ENCODE measurements around the gene BLVRB. TPM values are rescaled to one million over a fixed set of nuclear protein-coding genes. Genes with fewer than 3 reads are reported as not detected.

The BLVRB gene
- total and polyA plus RNA-seq, 2 donors (not counting 3 experiments of a cell fraction or from before 2014, with no cell fraction given) = 30.8 to 113 TPM

DNA sequence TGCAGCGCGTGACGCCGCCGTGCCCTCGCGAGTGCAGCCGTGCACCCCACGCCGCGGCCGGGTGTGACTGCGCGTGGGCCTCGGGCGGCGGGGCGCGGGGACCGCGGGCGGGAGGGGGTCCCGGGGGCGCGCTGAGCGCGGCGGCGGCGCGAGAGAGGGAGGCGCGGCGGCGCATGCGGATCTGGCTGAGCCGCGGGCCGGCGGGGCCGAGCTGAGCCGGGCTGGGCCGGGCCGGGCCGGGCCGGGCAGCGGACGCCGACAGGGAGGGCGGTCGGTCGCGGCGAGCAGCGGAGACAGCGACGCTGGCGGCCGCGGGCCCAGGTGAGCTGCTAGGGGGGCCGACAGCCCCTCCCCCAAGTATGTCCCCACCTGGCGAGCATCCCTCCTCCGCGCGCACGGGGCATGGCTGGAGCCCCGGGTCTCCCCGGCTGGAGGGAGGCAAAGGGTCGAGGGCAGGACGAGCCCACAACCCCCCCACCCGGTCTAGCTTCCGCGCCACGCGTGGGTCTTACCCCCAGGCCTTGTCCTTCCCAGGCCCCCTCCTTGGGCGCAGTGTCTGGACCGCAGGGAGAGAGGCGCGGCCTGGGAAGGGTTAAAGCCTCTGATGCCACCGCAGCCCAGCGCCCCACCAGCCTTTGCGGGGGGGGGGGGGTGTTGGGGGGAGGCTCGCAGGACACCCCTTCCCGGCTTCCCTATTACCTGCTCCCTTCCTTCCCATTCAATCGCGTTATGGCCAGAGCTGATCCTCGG is 1.6 kb upstream of the BLVRB start, which contains the start of gene SPTBN4:
Gene SPTBN4, plus strand, starts transcription at position 17 of the 750 bp plus-strand sequence. CDS start 5,621 bp downstream, outside the sequence.
- POLR2A ChIA-PET = no interaction called here
- no peaks in the 10 kb centered on the region for H3K9me1 ChIP-seq (replicated peaks; ENCODE audit: control insufficient read depth, extremely low read depth, insufficient read depth, low read length)
- no peaks in the 10 kb centered on the region for H4K20me1 ChIP-seq (replicated peaks; ENCODE audit: control insufficient read depth, extremely low read depth, insufficient read depth, low read length)
- H3K4me3 ChIP-seq (replicated peaks in 1 of 3; ENCODE audit: insufficient read depth in 1 of 3, low read depth in 1 of 3, low read length in 3 of 3) = peak within 1 kb of the TSS in 1 of 3 experiments; percentile 14
- H3K4me1 ChIP-seq (ENCODE audit: control insufficient read depth, extremely low read depth, insufficient read depth, low read length) = peaks cover 14% of the 10 kb centered on the region
- TF ChIP-seq EZH2 (IDR thresholded peaks at IDR 0.05; ENCODE audit: borderline replicate concordance, low read depth, low read length, severe bottlenecking) (peak; percentile 67), MAX (IDR thresholded peaks at IDR 0.05; ENCODE audit: insufficient read depth, insufficient read length) (no peak)
- no TSS peak for BruUV-seq (replicated peaks)
- H3K4me2 ChIP-seq (ENCODE audit: insufficient read depth, low read length) = peak within 1 kb of the TSS; percentile 22
- H3K36me3 ChIP-seq (ENCODE audit: control insufficient read depth in 2 of 2, extremely low read depth in 1 of 2, insufficient read depth in 2 of 2, low read length in 2 of 2) = no peaks in the 10 kb centered on the region
- CTCF ChIA-PET = interaction anchor here (0.7 to 4.4 kb wide), 2 partner anchors 47 to 167 kb away, joined by 3 to 43 read pairs; no protein-coding TSS in a partner anchor
- no peak within 1 kb of the TSS for H3K27ac ChIP-seq (ENCODE audit: insufficient read depth, low read depth, low read length)
- H3K79me2 ChIP-seq (ENCODE audit: control insufficient read depth, insufficient read depth, low read length) = no peaks in the 10 kb centered on the region
- intact Hi-C loops (cut with micrococcal nuclease) = loop anchor here (5.0 kb wide), 1 partner anchor 120 kb away; the partner anchor contains the start of genes C19orf47 and PLD3
- no peaks in the 10 kb centered on the region for H3K9me3 ChIP-seq (replicated peaks; ENCODE audit: control insufficient read depth, insufficient read depth, low read length)
- no peak for DNase-seq (ENCODE audit: low read depth, low spot score)
- FAIRE-seq = no peak
- peaks cover 2 to 5% of the 10 kb centered on the region in 2 experiments for H3K27me3 ChIP-seq (ENCODE audit: control insufficient read depth in 2 of 2, insufficient read depth in 2 of 2, low read length in 2 of 2)
- no peak within 1 kb of the TSS for H3K9ac ChIP-seq (replicated peaks; ENCODE audit: extremely low read depth, insufficient read depth, low read length)
- peak within 1 kb of the TSS; percentile 33 for H2AFZ ChIP-seq (ENCODE audit: low read depth, low read length)
- dilution Hi-C loops (cut with MboI; ENCODE audit: extremely low pct_ligation_motif_present, low sequenced_read_pairs) = no loop called here

DNA sequence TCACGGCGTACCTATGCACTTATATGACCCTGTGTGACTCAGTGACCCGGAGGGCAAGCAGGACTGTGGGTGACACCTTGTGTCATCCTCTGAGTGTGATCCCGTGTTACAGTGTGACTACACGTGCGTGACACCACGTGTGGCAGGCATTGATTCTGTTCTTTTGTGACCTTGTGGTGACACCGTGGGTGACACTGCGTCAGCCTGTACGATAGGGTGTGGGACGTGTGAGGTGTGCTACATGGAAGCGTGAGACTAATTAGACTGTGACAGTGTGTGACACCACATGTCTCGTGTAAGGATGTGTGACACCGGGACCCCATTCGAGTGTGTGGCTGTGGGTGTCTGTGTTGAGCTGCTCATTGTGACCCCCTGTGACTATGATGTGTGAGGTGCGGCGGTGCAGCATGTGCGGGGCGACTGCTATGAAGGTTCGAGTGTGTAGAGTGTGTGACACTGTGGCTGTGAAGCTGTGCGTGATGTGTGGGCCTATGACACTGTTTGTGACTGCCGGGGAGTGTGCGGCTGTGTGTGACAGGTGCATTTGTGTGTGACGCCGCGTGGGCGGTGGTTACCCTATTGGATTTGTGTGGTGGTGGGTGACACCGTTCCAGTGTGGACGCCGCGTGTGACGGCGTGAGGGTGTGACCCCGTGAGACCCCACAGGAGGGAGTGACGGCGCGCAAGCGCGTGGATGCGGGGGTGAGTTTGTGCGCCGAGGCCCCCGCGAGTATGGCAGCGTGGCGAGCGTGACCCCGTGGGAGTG is 857 bp upstream of the BLVRB start:
- H4K20me1 ChIP-seq (replicated peaks; ENCODE audit: control insufficient read depth, extremely low read depth, insufficient read depth, low read length) = no peaks in the 10 kb centered on the region
- POLR2A ChIA-PET = interaction anchor here (0.9 to 2.4 kb wide), 3 partner anchors 23 to 101 kb away, joined by 4 to 13 read pairs (median 11); partner anchors contain the start of genes SERTAD1 and SERTAD3
- H3K4me1 ChIP-seq (ENCODE audit: control insufficient read depth, extremely low read depth, insufficient read depth, low read length) = peaks cover 14% of the 10 kb centered on the region
- no peak for FAIRE-seq
- H3K27me3 ChIP-seq (ENCODE audit: control insufficient read depth in 2 of 2, insufficient read depth in 2 of 2, low read length in 2 of 2) = peaks cover 2 to 5% of the 10 kb centered on the region in 2 experiments
- no peaks in the 10 kb centered on the region for H3K9me3 ChIP-seq (replicated peaks; ENCODE audit: control insufficient read depth, insufficient read depth, low read length)
- H3K9me1 ChIP-seq (replicated peaks; ENCODE audit: control insufficient read depth, extremely low read depth, insufficient read depth, low read length) = no peaks in the 10 kb centered on the region
- no peak overlapping the region for H3K9ac ChIP-seq (replicated peaks; ENCODE audit: extremely low read depth, insufficient read depth, low read length)
- H3K79me2 ChIP-seq (ENCODE audit: control insufficient read depth, insufficient read depth, low read length) = no peaks in the 10 kb centered on the region
- dilution Hi-C loops (cut with MboI; ENCODE audit: extremely low pct_ligation_motif_present, low sequenced_read_pairs) = no loop called here
- TF ChIP-seq MAX (IDR thresholded peaks at IDR 0.05; ENCODE audit: insufficient read depth, insufficient read length) (peak; percentile 76), GATA2 (IDR thresholded peaks at IDR 0.05; ENCODE audit: insufficient read depth, insufficient read length, low read depth, low read length) (no peak), EZH2 (IDR thresholded peaks at IDR 0.05; ENCODE audit: borderline replicate concordance, low read depth, low read length, severe bottlenecking) (peak; percentile 70)
- DNase-seq (ENCODE audit: low read depth, low spot score) = no peak
- H3K27ac ChIP-seq (ENCODE audit: insufficient read depth, low read depth, low read length) = no peak overlapping the region
- H2AFZ ChIP-seq (ENCODE audit: low read depth, low read length) = peak overlapping the region; percentile 33
- BruUV-seq (replicated peaks) = no TSS peak
- H3K4me3 ChIP-seq (replicated peaks in 1 of 3; ENCODE audit: insufficient read depth in 1 of 3, low read depth in 1 of 3, low read length in 3 of 3) = peak overlapping the region in 1 of 3 experiments; percentile 14
- intact Hi-C loops (cut with micrococcal nuclease) = loop anchor here (5.0 kb wide), 1 partner anchor 119 kb away; the partner anchor contains the start of genes C19orf47 and PLD3
- CTCF ChIA-PET = interaction anchor here (0.6 to 4.4 kb wide), 15 partner anchors 10 to 168 kb away, joined by 3 to 44 read pairs (median 5); partner anchors contain the start of genes LTBP4 and SERTAD1
- H3K4me2 ChIP-seq (ENCODE audit: insufficient read depth, low read length) = peak overlapping the region; percentile 22
- no peaks in the 10 kb centered on the region for H3K36me3 ChIP-seq (ENCODE audit: control insufficient read depth in 2 of 2, extremely low read depth in 1 of 2, insufficient read depth in 2 of 2, low read length in 2 of 2)
